Mammary microvascular endothelial cell (primary cell): ENCODE measurements around the gene TMEM234. TPM values are rescaled to one million over a fixed set of nuclear protein-coding genes. Genes with fewer than 3 reads are reported as not detected.

ENCODE experiments used
- total RNA-seq: library from RNA; depleted of rRNA; stranded (reverse); fragments of >200 nt; gene quantifications from 2 replicates; pipeline ENCODE4 v1.2.3, GENCODE V29; 2015

The TMEM234 gene
- total RNA-seq = 9.4 and 10.1 TPM in 2 replicates

GRCh38 chr1:32221980-32222755 is at the start of gene TMEM234, which contains the start of gene EIF3I:
TMEM234 (minus strand) TSS chr1:32222353; CDS start chr1:32222322, 31 bp downstream.
EIF3I (plus strand) TSS chr1:32222407; CDS start chr1:32222442, 35 bp downstream.

GRCh38 chr1:32250893-32251716 is 29.0 kb upstream of the TMEM234 start, which contains the start of gene LCK:
LCK (plus strand) TSS chr1:32251265; CDS start chr1:32274330, 23,065 bp downstream.

GRCh38 chr1:32246888-32247273 is 24.7 kb upstream of the TMEM234 start, which contains the start of gene FAM167B:
FAM167B (plus strand) TSS chr1:32247222; CDS start chr1:32247422, 200 bp downstream.

GRCh38 chr1:32208891-32209328 is 13.2 kb downstream of the TMEM234 start, which contains the start of gene DCDC2B:
DCDC2B (plus strand) TSS chr1:32209089; CDS start chr1:32209094, 5 bp downstream.

GRCh38 chr1:32205401-32206370 is 16.5 kb downstream of the TMEM234 start, which contains the start of gene IQCC:
IQCC (plus strand) TSS chr1:32205671; CDS start chr1:32205682, 11 bp downstream.

GRCh38 chr1:32200226-32201010 is 21.7 kb downstream of the TMEM234 start, which contains the start of gene CCDC28B:
CCDC28B (plus strand) TSS chr1:32200595; CDS start chr1:32201936, 1,341 bp downstream.

GRCh38 chr1:32179443-32180185 is 42.5 kb downstream of the TMEM234 start, which contains the start of gene TXLNA:
TXLNA (plus strand) TSS chr1:32179675; CDS start chr1:32180346, 671 bp downstream.

Other genes with a start within 250 kb of the TMEM234 start
- gene KHDRBS1, start 208.5 kb downstream of the TMEM234 start, total RNA-seq = 98.4 and 98.6 TPM in 2 replicates
- 10.3 and 13.4 TPM in 2 replicates for gene TMEM39B, start 149.4 kb downstream of the TMEM234 start, total RNA-seq
- 45.1 and 46.0 TPM in 2 replicates for gene KPNA6, start 114.3 kb downstream of the TMEM234 start, total RNA-seq
- 65.8 and 66.6 TPM in 2 replicates for gene TXLNA, start 42.7 kb downstream of the TMEM234 start, total RNA-seq
- gene CCDC28B, start 21.8 kb downstream of the TMEM234 start, total RNA-seq = 12.5 and 13.0 TPM in 2 replicates
- gene IQCC, start 16.7 kb downstream of the TMEM234 start, total RNA-seq = 0.53 and 2.6 TPM in 2 replicates
- gene DCDC2B, start 13.3 kb downstream of the TMEM234 start, total RNA-seq = not detected in 2 replicates
- 456 and 480 TPM in 2 replicates for gene EIF3I, start 54 bp upstream of the TMEM234 start, total RNA-seq
- gene FAM167B, start 24.9 kb upstream of the TMEM234 start, total RNA-seq = 20.3 and 24.0 TPM in 2 replicates
- gene LCK, start 28.9 kb upstream of the TMEM234 start, total RNA-seq = 0.20 TPM in 1 of 2 replicates, not detected in the other
- 128 and 129 TPM in 2 replicates for gene HDAC1, start 69.7 kb upstream of the TMEM234 start, total RNA-seq
- 119 and 130 TPM in 2 replicates for gene MARCKSL1, start 113.9 kb upstream of the TMEM234 start, total RNA-seq
- gene FAM229A, start 140.1 kb upstream of the TMEM234 start, total RNA-seq = 0.13 and 0.79 TPM in 2 replicates
- not detected in 2 replicates for gene TSSK3, start 140.2 kb upstream of the TMEM234 start, total RNA-seq
- 56.6 and 61.3 TPM in 2 replicates for gene BSDC1, start 172.1 kb upstream of the TMEM234 start, total RNA-seq
- gene ZBTB8B, start 242.7 kb upstream of the TMEM234 start, total RNA-seq = under 0.01 TPM in 1 of 2 replicates, not detected in the other